K562 (cell line): ENCODE measurements around the gene ALG12. TPM values are rescaled to one million over a fixed set of nuclear protein-coding genes. Genes with fewer than 3 reads are reported as not detected.
A peak's percentile ranks its signal among the peaks of the same experiment; 100 is the strongest.

Experiments used
- ATAC-seq: fragments of 200-7000 bp; cut with Tn5 transposase; 3 replicates; pipeline ENCODE4 v1.9.1; 2020; ENCODE audit warnings: moderate library complexity
- BruUV-seq: library from RNA; stranded (reverse); fragments of 400-500 nt; replicated peaks from 2 replicates; lab custom pipeline; 2021; lab: Mats Ljungman, UMichigan
- CTCF ChIA-PET: fragments of 300-600 bp; formaldehyde crosslinking; extraction: SDS; loops from one replicate; lab custom pipeline; 2021; ENCODE audit warnings: low intra/inter-chr PET ratio; lab: Yijun Ruan, JAX
- POLR2A ChIA-PET: fragments of 300-600, 350-650 bp; sonication (Branson Sonifier 250); formaldehyde crosslinking; extraction: SDS; loops from one replicate; lab custom pipeline; 2021; ENCODE audit warnings: antibody characterized with exemption, inconsistent platforms; lab: Yijun Ruan, JAX
- DNase-seq, 4 experiments: peaks; one replicate each; pipeline versions ENCODE4 v3.0.0 to v3.0.0-alpha.2; 2011 to 2018; ENCODE audit warnings: low spot score in 3 of 4, mixed read lengths in 3 of 4; ENCODE audit errors: extremely low read depth in 1 of 4
- FAIRE-seq: peaks from 2 replicates; lab custom pipeline; 2011; peaks lifted over from hg19 to GRCh38; lab: Jason Lieb, UNC
- H2AFZ ChIP-seq: 2 replicates; pipeline ENCODE4 v1.6.0; 2011; ENCODE audit warnings: low read depth, low read length, control low read depth, inconsistent platforms
- H3K27ac ChIP-seq: fragments of 200-600 bp; 3 replicates; pipeline ENCODE4 v1.8.0; 2011; ENCODE audit warnings: low read depth, mild to moderate bottlenecking, control low read depth, inconsistent platforms, low read length, moderate library complexity, mixed read lengths; ENCODE audit errors: extremely low read depth
- H3K27me3 ChIP-seq, 2 experiments: fragments of 300-600 bp in 1 of 2; 2 replicates in 1 of 2; 3 replicates in 1 of 2; pipeline versions ENCODE4 v1.6.0 to v1.8.0; 2011; ENCODE audit warnings: inconsistent platforms in 2 of 2, low read length in 2 of 2, mild to moderate bottlenecking in 1 of 2, mixed read lengths in 1 of 2, moderate library complexity in 1 of 2; ENCODE audit not compliant: control insufficient read depth in 2 of 2, insufficient read depth in 2 of 2
- H3K36me3 ChIP-seq: fragments of 300-600 bp; 3 replicates; pipeline ENCODE4 v1.8.0; 2011; ENCODE audit warnings: mild to moderate bottlenecking, low read length, inconsistent platforms; ENCODE audit not compliant: control insufficient read depth, insufficient read depth
- H3K4me1 ChIP-seq, 2 experiments: fragments of 200-600 bp in 1 of 2; replicated peaks in 1 of 2; 2 replicates in 1 of 2; 3 replicates in 1 of 2; pipeline versions ENCODE4 v1.5.1 to v1.8.0; 2011; ENCODE audit warnings: inconsistent platforms in 2 of 2, low read length in 2 of 2, mild to moderate bottlenecking in 1 of 2, mixed read lengths in 1 of 2, moderate library complexity in 1 of 2; ENCODE audit not compliant: control insufficient read depth in 2 of 2, insufficient read depth in 2 of 2
- H3K4me2 ChIP-seq: 2 replicates; pipeline ENCODE4 v1.6.1; 2011; ENCODE audit warnings: low read length, control low read depth, inconsistent platforms, mixed read lengths; ENCODE audit not compliant: insufficient read depth
- H3K4me3 ChIP-seq: fragments of 200-600 bp; sonication (generic), shearing (Covaris generic); 2 replicates; pipeline ENCODE4 v1.5.1; 2016; ENCODE audit warnings: control low read depth, inconsistent platforms
- H3K79me2 ChIP-seq: fragments of 200-600 bp; 3 replicates; pipeline ENCODE4 v1.8.0; 2011; ENCODE audit warnings: low read length, inconsistent platforms; ENCODE audit not compliant: control insufficient read depth, insufficient read depth
- H3K9ac ChIP-seq, 2 experiments: 2 replicates each; pipeline versions ENCODE4 v1.6.0 to v1.6.1; 2011; ENCODE audit warnings: low read depth in 2 of 2, low read length in 2 of 2, control low read depth in 1 of 2, inconsistent platforms in 1 of 2, mild to moderate bottlenecking in 1 of 2, mixed read lengths in 1 of 2; ENCODE audit not compliant: insufficient read depth in 1 of 2
- H3K9me1 ChIP-seq: one replicate; pipeline ENCODE4 v1.6.0; 2011; ENCODE audit warnings: inconsistent platforms, mild to moderate bottlenecking, low read length, moderate library complexity; ENCODE audit not compliant: control insufficient read depth, insufficient read depth
- H3K9me3 ChIP-seq: replicated peaks from 2 replicates; pipeline ENCODE4 v1.5.1; 2011; ENCODE audit warnings: low read depth, low read length, inconsistent platforms; ENCODE audit not compliant: control insufficient read depth, insufficient read depth
- H4K20me1 ChIP-seq: replicated peaks from 2 replicates; pipeline ENCODE4 v1.6.1; 2011; ENCODE audit warnings: low read length, inconsistent platforms, mixed read lengths; ENCODE audit not compliant: control insufficient read depth, insufficient read depth
- CBX3 ChIP-seq, 2 experiments: IDR thresholded peaks; 1 replicate in 1 of 2; 2 replicates in 1 of 2; pipeline ENCODE4 v1.6.1; 2012; ENCODE audit warnings: inconsistent platforms in 2 of 2, low read length in 2 of 2, borderline replicate concordance in 1 of 2, control low read depth in 1 of 2
- EGR1 ChIP-seq: fragments of 450-650 bp; conservative IDR thresholded peaks from 2 replicates; pipeline ENCODE4 v1.6.1; 2017; ENCODE audit warnings: mild to moderate bottlenecking
- WGBS: fragments of 100-300 bp; shearing (Covaris generic); methylation state at CpG from one replicate; pipeline ENCODE4 v1.1.6; 2016; ENCODE audit warnings: low coverage, mixed read lengths; ENCODE audit not compliant: insufficient coverage; ENCODE audit errors: missing lambda C conversion rate; 5-methylcytosine and 5-hydroxymethylcytosine counted together
- in situ Hi-C: fragments of 300-500 bp; cut with MboI; formaldehyde crosslinking; loops from 4 replicates; pipeline ENCODE4 v1.15.0; 2018; ENCODE audit warnings: inconsistent platforms, mixed read lengths
- intact Hi-C: fragments of 100-400 bp; cut with micrococcal nuclease; formaldehyde crosslinking; loops from 2 replicates; pipeline ENCODE4 v1.14.2; 2022
- polyA plus RNA-seq, 8 experiments: library from polyadenylated mRNA; depleted of rRNA in 4 of 8; stranded (reverse) in 5 of 8; unstranded in 3 of 8; fragments of >200 nt; fragmentation: Nextera tagmentation in 2 of 8; fragmentation: Illumina TruSeq in 1 of 8; extraction: Ambion mirVana in 2 of 8; extraction: Trizol in 1 of 8; gene quantifications; 2 replicates each; pipeline versions ENCODE4 v1.2.1 to v1.2.3, GENCODE V29; 2011 to 2014; ENCODE audit warnings: inconsistent platforms in 1 of 8, missing spikeins in 1 of 8
- total RNA-seq, 7 experiments: library from RNA; depleted of rRNA in 6 of 7; stranded (reverse); fragments of >200 nt in 6 of 7; fragmentation: Illumina TruSeq in 2 of 7; extraction: Trizol in 2 of 7; gene quantifications; 2 replicates each; pipeline versions ENCODE4 v1.2.1 to v1.2.3, GENCODE V29; 2011 to 2021; ENCODE audit warnings: low replicate concordance in 1 of 7
- TF ChIP-seq, protein P1 (sequence below): sonication (generic); IDR thresholded peaks from 2 replicates; pipeline ENCODE4 v1.6.1; 2016
- TF ChIP-seq, protein P2 (sequence below), 3 experiments: IDR thresholded peaks in 2 of 3; conservative IDR thresholded peaks in 1 of 3; 2 replicates each; pipeline ENCODE4 v1.5.1; 2011 to 2012; ENCODE audit warnings: low read length in 3 of 3, mild to moderate bottlenecking in 3 of 3, control low read depth in 2 of 3, improper control_type of control experiment in 1 of 3, inconsistent platforms in 1 of 3, low read depth in 1 of 3, mixed read lengths in 1 of 3, moderate library complexity in 1 of 3; ENCODE audit not compliant: insufficient read depth in 2 of 3
- TF ChIP-seq, protein P3 (sequence below), 3 experiments: fragments of 200-800 bp in 1 of 3; sonication (Bioruptor generic) in 1 of 3; sonication (generic) in 1 of 3; formaldehyde crosslinking in 1 of 3; IDR thresholded peaks; 2 replicates each; pipeline versions ENCODE4 v1.6.1 to v1.8.0; 2016 to 2022; ENCODE audit warnings: mild to moderate bottlenecking in 2 of 3, missing compliant biosample characterization in 2 of 3, missing genetic modification characterization in 2 of 3, missing genetic modification reagents in 1 of 3

ALG12 gene
- total and polyA plus RNA-seq, 9 of the 15 experiments (the other 6 are each of a cell fraction or from before 2014, with no cell fraction given), result 0.20 to 8.5 (median 3.4) TPM

DNA sequence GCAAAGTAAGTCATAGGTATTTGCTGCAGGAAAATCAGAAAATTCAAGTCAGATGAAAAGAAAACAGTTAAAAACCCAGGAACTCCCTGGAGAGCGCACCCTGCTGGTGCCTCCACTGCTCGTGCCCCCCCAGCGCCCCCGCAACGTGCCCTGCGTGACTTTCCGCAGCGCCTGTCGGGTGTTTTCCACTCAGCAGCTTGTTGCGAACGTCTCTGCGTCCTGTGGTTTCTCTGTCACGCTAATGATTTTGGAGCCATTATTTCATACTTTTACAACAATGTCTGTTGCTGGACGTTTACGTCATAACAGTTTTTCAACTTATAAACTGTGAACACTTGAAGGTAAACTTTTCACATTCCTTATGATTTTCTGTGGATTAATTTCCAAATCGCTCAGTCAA is 5.2 kb upstream of the ALG12 start:
- H3K4me2 ChIP-seq, result no peak overlapping the region
- H4K20me1 ChIP-seq, result 0 out of 2 replicates have a peak, but pooled peaks cover 3% of the 10 kb centered on the region
- no peaks in the 10 kb centered on the region for H3K9me3 ChIP-seq
- no peak overlapping the region for H3K4me3 ChIP-seq
- in situ Hi-C loops, result loop anchor here (5.0 kb wide), 1 partner anchor 156 kb away; no protein-coding TSS in a partner anchor
- ATAC-seq, result no peak
- FAIRE-seq, result no peak
- ChIA-PET POLR2A (no interaction called here), CTCF (no interaction called here)
- no peak overlapping the region for H3K9ac ChIP-seq
- BruUV-seq, result no TSS peak
- DNase-seq, result no peak
- H3K36me3 ChIP-seq, result peaks cover 13% of the 10 kb centered on the region; the same call in 1 of the 3 replicates
- WGBS, result 61% methylated on average over 15 of the region's 16 CpGs
- no peaks in the 10 kb centered on the region for H3K27me3 ChIP-seq
- H3K9me1 ChIP-seq, result no peaks in the 10 kb centered on the region
- H3K4me1 ChIP-seq, result peaks cover 4 to 25% of the 10 kb centered on the region in 2 experiments; a peak in 4 of 5 replicates
- TF ChIP-seq, protein P1, sequence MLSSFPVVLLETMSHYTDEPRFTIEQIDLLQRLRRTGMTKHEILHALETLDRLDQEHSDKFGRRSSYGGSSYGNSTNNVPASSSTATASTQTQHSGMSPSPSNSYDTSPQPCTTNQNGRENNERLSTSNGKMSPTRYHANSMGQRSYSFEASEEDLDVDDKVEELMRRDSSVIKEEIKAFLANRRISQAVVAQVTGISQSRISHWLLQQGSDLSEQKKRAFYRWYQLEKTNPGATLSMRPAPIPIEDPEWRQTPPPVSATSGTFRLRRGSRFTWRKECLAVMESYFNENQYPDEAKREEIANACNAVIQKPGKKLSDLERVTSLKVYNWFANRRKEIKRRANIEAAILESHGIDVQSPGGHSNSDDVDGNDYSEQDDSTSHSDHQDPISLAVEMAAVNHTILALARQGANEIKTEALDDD, result no peak
- TF ChIP-seq EGR1 (0 out of 2 replicates have a peak, but pooled peaks have one; percentile 16), CBX3 (IDR thresholded peaks at IDR 0.05; ENCODE audit: borderline replicate concordance in 1 of 2, low read length in 2 of 2) (no peak)
- TF ChIP-seq, protein P2, sequence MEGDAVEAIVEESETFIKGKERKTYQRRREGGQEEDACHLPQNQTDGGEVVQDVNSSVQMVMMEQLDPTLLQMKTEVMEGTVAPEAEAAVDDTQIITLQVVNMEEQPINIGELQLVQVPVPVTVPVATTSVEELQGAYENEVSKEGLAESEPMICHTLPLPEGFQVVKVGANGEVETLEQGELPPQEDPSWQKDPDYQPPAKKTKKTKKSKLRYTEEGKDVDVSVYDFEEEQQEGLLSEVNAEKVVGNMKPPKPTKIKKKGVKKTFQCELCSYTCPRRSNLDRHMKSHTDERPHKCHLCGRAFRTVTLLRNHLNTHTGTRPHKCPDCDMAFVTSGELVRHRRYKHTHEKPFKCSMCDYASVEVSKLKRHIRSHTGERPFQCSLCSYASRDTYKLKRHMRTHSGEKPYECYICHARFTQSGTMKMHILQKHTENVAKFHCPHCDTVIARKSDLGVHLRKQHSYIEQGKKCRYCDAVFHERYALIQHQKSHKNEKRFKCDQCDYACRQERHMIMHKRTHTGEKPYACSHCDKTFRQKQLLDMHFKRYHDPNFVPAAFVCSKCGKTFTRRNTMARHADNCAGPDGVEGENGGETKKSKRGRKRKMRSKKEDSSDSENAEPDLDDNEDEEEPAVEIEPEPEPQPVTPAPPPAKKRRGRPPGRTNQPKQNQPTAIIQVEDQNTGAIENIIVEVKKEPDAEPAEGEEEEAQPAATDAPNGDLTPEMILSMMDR (IDR thresholded peaks at IDR 0.05 in 2 of 3, conservative IDR thresholded peaks at IDR 0.05 in 1 of 3; ENCODE audit: insufficient read depth in 2 of 3, low read depth in 1 of 3, low read length in 3 of 3), result peak; percentile 29 to 44 (median 31); a peak in 3 of 6 replicates
- TF ChIP-seq, protein P3, sequence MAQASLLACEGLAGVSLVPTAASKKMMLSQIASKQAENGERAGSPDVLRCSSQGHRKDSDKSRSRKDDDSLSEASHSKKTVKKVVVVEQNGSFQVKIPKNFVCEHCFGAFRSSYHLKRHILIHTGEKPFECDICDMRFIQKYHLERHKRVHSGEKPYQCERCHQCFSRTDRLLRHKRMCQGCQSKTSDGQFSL (CRISPR knock-in tag; IDR thresholded peaks at IDR 0.05), result peak; percentile 66
- TF ChIP-seq, protein P3 (tag; IDR thresholded peaks at IDR 0.05), result no peak
- no peaks in the 10 kb centered on the region; the same call in 2 of the 3 replicates for H3K79me2 ChIP-seq
- no peak overlapping the region for H2AFZ ChIP-seq
- intact Hi-C loops, result no loop called here
- no peak overlapping the region for H3K27ac ChIP-seq
